Keratinocyte (primary cell): ENCODE data around the gene PPP1R3D. TPM values are rescaled to one million over a fixed set of nuclear protein-coding genes. Genes with fewer than 3 reads are reported as not detected.

Experiments
- DNase-seq: peaks from one replicate; pipeline ENCODE4 v3.0.0-alpha.2; 2011; ENCODE audit warnings: low read depth, missing footprints, low spot score
- FAIRE-seq: peaks from 2 replicates; lab custom pipeline; 2011; peaks lifted over from hg19 to GRCh38; lab: Jason Lieb, UNC
- H2AFZ ChIP-seq: 2 replicates; pipeline ENCODE4 v1.6.0; 2012; ENCODE audit warnings: low read length, control low read depth, inconsistent platforms; ENCODE audit not compliant: control insufficient read depth
- H3K27ac ChIP-seq: 2 replicates; pipeline ENCODE4 v1.5.1; 2011; ENCODE audit warnings: low read length; ENCODE audit not compliant: control insufficient read depth, insufficient read depth
- H3K27me3 ChIP-seq: 3 replicates; pipeline ENCODE4 v1.6.0; 2011; ENCODE audit warnings: low read length; ENCODE audit not compliant: control insufficient read depth, insufficient read depth; ENCODE audit errors: extremely low read depth
- H3K36me3 ChIP-seq, 2 experiments: 2 replicates in 1 of 2; 3 replicates in 1 of 2; pipeline ENCODE4 v1.5.1; 2011; ENCODE audit warnings: low read length in 2 of 2, mild to moderate bottlenecking in 1 of 2; ENCODE audit not compliant: control insufficient read depth in 2 of 2, insufficient read depth in 2 of 2; ENCODE audit errors: extremely low read depth in 1 of 2
- H3K4me1 ChIP-seq: 3 replicates; pipeline ENCODE4 v1.5.1; 2011; ENCODE audit warnings: low read length; ENCODE audit not compliant: control insufficient read depth, insufficient read depth; ENCODE audit errors: extremely low read depth
- H3K4me2 ChIP-seq: 3 replicates; pipeline ENCODE4 v1.6.0; 2011; ENCODE audit warnings: low read depth, low read length; ENCODE audit not compliant: control insufficient read depth, insufficient read depth; ENCODE audit errors: extremely low read depth
- H3K4me3 ChIP-seq, 3 experiments: fragments of 200-600 bp in 1 of 3; sonication (generic) in 1 of 3; 2 replicates in 2 of 3; 3 replicates in 1 of 3; pipeline ENCODE4 v1.5.1; 2011 to 2016; ENCODE audit warnings: low read length in 3 of 3, mild to moderate bottlenecking in 3 of 3, control low read depth in 2 of 3, inconsistent platforms in 1 of 3, low read depth in 1 of 3, mixed read lengths in 1 of 3, mixed run types in 1 of 3, moderate library complexity in 1 of 3; ENCODE audit not compliant: control insufficient read depth in 2 of 3, insufficient read depth in 2 of 3; ENCODE audit errors: extremely low read depth in 1 of 3
- H3K79me2 ChIP-seq: 2 replicates; pipeline ENCODE4 v1.6.0; 2012; ENCODE audit warnings: low read length; ENCODE audit not compliant: control insufficient read depth, insufficient read depth
- H3K9ac ChIP-seq: 3 replicates; pipeline ENCODE4 v1.6.0; 2011; ENCODE audit warnings: low read length; ENCODE audit not compliant: control insufficient read depth, insufficient read depth; ENCODE audit errors: extremely low read depth
- H3K9me1 ChIP-seq: 3 replicates; pipeline ENCODE4 v1.6.0; 2011; ENCODE audit warnings: low read length; ENCODE audit not compliant: control insufficient read depth, insufficient read depth; ENCODE audit errors: extremely low read depth
- H3K9me3 ChIP-seq: 2 replicates; pipeline ENCODE4 v1.5.1; 2012; ENCODE audit warnings: low read depth, low read length; ENCODE audit not compliant: control insufficient read depth
- H4K20me1 ChIP-seq: 3 replicates; pipeline ENCODE4 v1.6.0; 2011; ENCODE audit warnings: low read length; ENCODE audit not compliant: control insufficient read depth, insufficient read depth; ENCODE audit errors: extremely low read depth
- CTCF ChIP-seq, 3 experiments: IDR thresholded peaks in 1 of 3; conservative IDR thresholded peaks in 1 of 3; optimal IDR thresholded peaks in 1 of 3; 2 replicates in 2 of 3; 3 replicates in 1 of 3; pipeline versions ENCODE3 to v1.5.1; 2011; ENCODE audit warnings: low read length in 3 of 3, mild to moderate bottlenecking in 3 of 3, moderate library complexity in 2 of 3, control low read depth in 1 of 3, inconsistent platforms in 1 of 3; ENCODE audit not compliant: insufficient read depth in 2 of 3; ENCODE audit errors: extremely low read depth in 1 of 3
- EZH2 ChIP-seq: IDR thresholded peaks from one replicate; pipeline ENCODE4 v1.6.1; 2012; ENCODE audit warnings: inconsistent platforms, mild to moderate bottlenecking, low read length, moderate library complexity
- dilution Hi-C: fragments of 300-500 bp; cut with MboI; formaldehyde crosslinking; loops from one replicate; pipeline ENCODE4 v1.7.0; 2020; ENCODE audit warnings: low sequenced_read_pairs; ENCODE audit not compliant: extremely low pct_ligation_motif_present
- polyA plus RNA-seq, 5 experiments: library from polyadenylated mRNA; depleted of rRNA in 3 of 5; stranded (reverse) in 3 of 5; stranded (forward) in 1 of 5; unstranded in 1 of 5; fragments of >200 nt; gene quantifications; 1 replicate in 1 of 5; 2 replicates in 3 of 5; 3 replicates in 1 of 5; pipeline versions ENCODE4 v1.2.1 to v1.2.3, GENCODE V29; 2011 to 2012; ENCODE audit warnings: missing spikeins in 2 of 5, low read depth in 1 of 5, low replicate concordance in 1 of 5

The PPP1R3D gene
- polyA plus RNA-seq, 1 donor (not counting 4 experiments of a cell fraction or from before 2014, with no cell fraction given) = 2.8 TPM

DNA sequence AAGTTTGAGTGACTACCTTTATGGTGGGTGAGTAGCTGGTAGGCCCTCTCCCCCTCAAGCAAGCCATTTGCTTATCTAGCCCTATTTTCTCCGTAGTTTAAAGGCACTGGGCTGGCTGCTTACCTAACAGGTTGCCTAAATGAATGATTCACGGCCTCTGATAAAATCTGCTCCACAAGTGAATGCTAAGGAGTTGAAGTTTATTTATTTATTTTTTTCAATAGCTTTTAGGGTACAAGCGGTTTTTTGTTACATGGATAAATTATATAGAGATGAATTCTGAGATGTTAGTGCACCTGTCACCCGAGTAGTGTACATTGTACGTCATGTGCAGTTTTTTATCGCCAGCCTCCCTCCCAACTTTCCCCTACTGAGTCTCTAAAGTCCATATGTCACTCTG is 9.8 kb upstream of the PPP1R3D start:
- dilution Hi-C loops = no loop called here
- Histone ChIP-seq H3K4me3 (no peak overlapping the region), H3K79me2 (no peaks in the 10 kb centered on the region), H3K4me1 (no peaks in the 10 kb centered on the region), H3K9ac (no peak overlapping the region), H4K20me1 (no peaks in the 10 kb centered on the region), H3K9me3 (no peaks in the 10 kb centered on the region), H3K27ac (no peak overlapping the region), H3K27me3 (no peaks in the 10 kb centered on the region), H3K9me1 (no peaks in the 10 kb centered on the region), H3K36me3 (peaks cover 0 to 3% of the 10 kb centered on the region in 2 experiments), H2AFZ (no peak overlapping the region), H3K4me2 (no peak overlapping the region)
- TF ChIP-seq CTCF (optimal IDR thresholded peaks at IDR 0.05 in 1 of 3, IDR thresholded peaks at IDR 0.05 in 1 of 3, conservative IDR thresholded peaks at IDR 0.05 in 1 of 3; ENCODE audit: extremely low read depth in 1 of 3, insufficient read depth in 2 of 3, low read length in 3 of 3) (no peak), EZH2 (no peak)
- FAIRE-seq (no peak), DNase-seq (no peak)

DNA sequence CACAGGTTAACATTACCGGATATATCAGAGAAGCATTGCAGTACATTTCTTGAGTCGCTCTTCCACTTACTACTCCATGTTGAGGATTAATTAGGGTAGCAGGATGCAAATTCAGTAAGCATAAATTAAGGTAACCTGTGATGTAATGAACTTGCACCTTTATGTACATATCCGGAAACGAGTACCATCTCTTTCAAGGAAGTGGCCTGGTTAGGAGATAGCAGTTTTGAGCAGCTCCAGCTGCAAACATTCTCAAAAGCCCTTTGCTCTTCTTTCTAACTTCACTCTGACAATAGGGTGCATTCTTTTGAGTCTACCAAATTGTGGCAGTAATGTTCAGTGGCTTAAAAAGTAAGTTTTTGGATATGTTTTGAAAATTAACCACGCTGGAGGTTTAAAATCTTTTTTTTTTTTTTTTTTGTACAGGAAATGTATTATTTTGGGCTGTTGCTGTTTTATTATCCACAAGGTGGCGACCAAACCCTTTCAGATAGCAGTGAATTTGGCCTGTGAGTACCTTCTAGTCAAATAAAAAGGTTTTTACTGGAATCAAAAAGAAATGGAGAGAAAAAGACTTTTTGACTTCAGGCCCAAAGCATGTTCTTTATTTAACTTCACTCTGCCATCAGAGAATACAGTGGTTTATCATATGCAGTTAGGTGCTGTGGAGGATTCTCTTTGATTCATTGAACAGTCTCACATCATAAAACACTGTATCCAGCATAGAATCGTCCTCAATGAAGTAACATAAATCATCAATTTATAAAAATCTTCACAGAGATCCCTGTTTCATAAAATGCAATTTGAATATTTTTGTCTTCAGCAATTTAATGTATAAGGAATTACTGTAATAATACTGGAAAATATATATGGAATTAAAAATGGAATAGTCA is 9.0 kb upstream of the PPP1R3D start:
- H3K79me2 ChIP-seq = no peaks in the 10 kb centered on the region
- no peak overlapping the region for H3K4me2 ChIP-seq
- no peak overlapping the region for H3K27ac ChIP-seq
- DNase-seq = no peak
- no peak overlapping the region for H3K4me3 ChIP-seq
- no peaks in the 10 kb centered on the region for H3K9me1 ChIP-seq
- dilution Hi-C loops = no loop called here
- no peak overlapping the region for H2AFZ ChIP-seq
- no peaks in the 10 kb centered on the region for H4K20me1 ChIP-seq
- H3K9ac ChIP-seq = no peak overlapping the region
- peaks cover 7 to 8% of the 10 kb centered on the region in 2 experiments for H3K36me3 ChIP-seq
- no peaks in the 10 kb centered on the region for H3K9me3 ChIP-seq
- TF ChIP-seq EZH2 (no peak), CTCF (optimal IDR thresholded peaks at IDR 0.05 in 1 of 3, IDR thresholded peaks at IDR 0.05 in 1 of 3, conservative IDR thresholded peaks at IDR 0.05 in 1 of 3; ENCODE audit: extremely low read depth in 1 of 3, insufficient read depth in 2 of 3, low read length in 3 of 3) (peak in 2 of 3 experiments; percentile 39 to 47)
- H3K4me1 ChIP-seq = no peaks in the 10 kb centered on the region
- no peak for FAIRE-seq
- no peaks in the 10 kb centered on the region for H3K27me3 ChIP-seq
